ENCODE data around the gene ANAPC15.

DNA sequence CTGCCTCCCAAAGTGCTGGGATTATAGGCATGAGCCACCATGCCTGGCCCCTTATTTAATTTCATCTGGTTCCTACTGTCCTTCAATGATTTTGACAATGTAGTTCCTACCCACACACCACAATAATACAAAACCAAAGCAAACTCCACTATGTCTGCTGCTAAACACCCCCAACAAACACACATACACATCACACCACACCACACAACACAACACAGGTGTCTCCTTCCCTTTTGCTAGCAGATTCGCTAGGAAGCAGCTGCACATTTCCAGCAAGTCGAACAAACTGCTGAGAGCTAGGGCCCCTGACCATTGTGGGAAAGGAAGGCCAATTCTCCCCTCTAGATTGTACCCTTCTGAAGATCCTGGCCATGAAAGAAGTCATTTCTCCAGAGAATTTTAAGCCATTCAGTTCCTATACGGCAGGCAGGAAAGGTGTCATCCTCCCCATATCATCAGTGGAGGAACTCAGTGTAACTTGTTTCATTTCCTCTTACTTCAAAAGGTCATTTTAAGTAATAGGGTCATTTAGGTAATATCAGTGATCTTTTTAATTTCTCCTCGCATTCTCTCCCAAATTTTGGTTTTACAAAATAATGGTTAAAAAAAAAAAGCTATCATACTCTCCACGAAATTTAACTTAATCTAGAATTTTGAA, 50.6 kb downstream of the ANAPC15 start:
- TF ChIP-seq, protein P1, sequence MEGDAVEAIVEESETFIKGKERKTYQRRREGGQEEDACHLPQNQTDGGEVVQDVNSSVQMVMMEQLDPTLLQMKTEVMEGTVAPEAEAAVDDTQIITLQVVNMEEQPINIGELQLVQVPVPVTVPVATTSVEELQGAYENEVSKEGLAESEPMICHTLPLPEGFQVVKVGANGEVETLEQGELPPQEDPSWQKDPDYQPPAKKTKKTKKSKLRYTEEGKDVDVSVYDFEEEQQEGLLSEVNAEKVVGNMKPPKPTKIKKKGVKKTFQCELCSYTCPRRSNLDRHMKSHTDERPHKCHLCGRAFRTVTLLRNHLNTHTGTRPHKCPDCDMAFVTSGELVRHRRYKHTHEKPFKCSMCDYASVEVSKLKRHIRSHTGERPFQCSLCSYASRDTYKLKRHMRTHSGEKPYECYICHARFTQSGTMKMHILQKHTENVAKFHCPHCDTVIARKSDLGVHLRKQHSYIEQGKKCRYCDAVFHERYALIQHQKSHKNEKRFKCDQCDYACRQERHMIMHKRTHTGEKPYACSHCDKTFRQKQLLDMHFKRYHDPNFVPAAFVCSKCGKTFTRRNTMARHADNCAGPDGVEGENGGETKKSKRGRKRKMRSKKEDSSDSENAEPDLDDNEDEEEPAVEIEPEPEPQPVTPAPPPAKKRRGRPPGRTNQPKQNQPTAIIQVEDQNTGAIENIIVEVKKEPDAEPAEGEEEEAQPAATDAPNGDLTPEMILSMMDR (conservative IDR thresholded peaks at IDR 0.05 in 1 of 2, IDR thresholded peaks at IDR 0.05 in 1 of 2; ENCODE audit: low read depth in 1 of 2, low read length in 2 of 2): no peak
- no peak for TF ChIP-seq EZH2 (IDR thresholded peaks at IDR 0.05; ENCODE audit: low read length, missing control alignments)
